Osteocyte (in vitro differentiated cells): ENCODE results near the gene TMIE. TPM values are rescaled to one million over a fixed set of nuclear protein-coding genes. Genes with fewer than 3 reads are reported as not detected.

Source experiments
- DNase-seq: peaks from one replicate; pipeline ENCODE4 v3.0.0; 2021; ENCODE audit warnings: mixed read lengths; ENCODE audit not compliant: unreplicated experiment; ENCODE audit errors: extremely low spot score
- H3K27ac Mint-ChIP-seq: one replicate; pipeline ENCODE4 v1.8.0; 2021; ENCODE audit warnings: mild to moderate bottlenecking, mixed read lengths; ENCODE audit not compliant: unreplicated experiment
- H3K27me3 Mint-ChIP-seq: one replicate; pipeline ENCODE4 v1.8.0; 2021; ENCODE audit warnings: mixed read lengths; ENCODE audit not compliant: unreplicated experiment
- H3K36me3 Mint-ChIP-seq: one replicate; pipeline ENCODE4 v1.8.0; 2021; ENCODE audit warnings: mixed read lengths; ENCODE audit not compliant: unreplicated experiment
- H3K4me1 Mint-ChIP-seq: one replicate; pipeline ENCODE4 v1.8.0; 2021; ENCODE audit warnings: mixed read lengths; ENCODE audit not compliant: unreplicated experiment
- H3K4me3 Mint-ChIP-seq: one replicate; pipeline ENCODE4 v1.8.0; 2021; ENCODE audit warnings: mild to moderate bottlenecking, moderate library complexity, mixed read lengths; ENCODE audit not compliant: unreplicated experiment
- H3K9me3 Mint-ChIP-seq: one replicate; pipeline ENCODE4 v1.8.0; 2021; ENCODE audit warnings: mixed read lengths; ENCODE audit not compliant: unreplicated experiment
- CTCF ChIP-seq: fragments of 200-600 bp; sonication (generic); IDR thresholded peaks from 2 replicates; pipeline ENCODE4 v1.5.0; 2021; ENCODE audit warnings: antibody characterized with exemption, mild to moderate bottlenecking, moderate library complexity
- total RNA-seq: library from RNA; stranded (reverse); gene quantifications from 2 replicates; pipeline ENCODE4 v1.2.1, GENCODE V29; 2021

The TMIE gene
- total RNA-seq, 1 donor from 2014 or later: not detected

GRCh38 chr3:46667061-46667621 is 34.1 kb upstream of the TMIE start:
- H3K36me3 Mint-ChIP-seq: no peaks in the 10 kb centered on the region
- TF ChIP-seq CTCF: no peak
- peaks cover 16% of the 10 kb centered on the region for H3K4me1 Mint-ChIP-seq
- H3K9me3 Mint-ChIP-seq: no peaks in the 10 kb centered on the region
- no peak overlapping the region for H3K4me3 Mint-ChIP-seq
- DNase-seq: no peak
- H3K27me3 Mint-ChIP-seq: peaks cover 4% of the 10 kb centered on the region
- H3K27ac Mint-ChIP-seq: no peak overlapping the region

DNA sequence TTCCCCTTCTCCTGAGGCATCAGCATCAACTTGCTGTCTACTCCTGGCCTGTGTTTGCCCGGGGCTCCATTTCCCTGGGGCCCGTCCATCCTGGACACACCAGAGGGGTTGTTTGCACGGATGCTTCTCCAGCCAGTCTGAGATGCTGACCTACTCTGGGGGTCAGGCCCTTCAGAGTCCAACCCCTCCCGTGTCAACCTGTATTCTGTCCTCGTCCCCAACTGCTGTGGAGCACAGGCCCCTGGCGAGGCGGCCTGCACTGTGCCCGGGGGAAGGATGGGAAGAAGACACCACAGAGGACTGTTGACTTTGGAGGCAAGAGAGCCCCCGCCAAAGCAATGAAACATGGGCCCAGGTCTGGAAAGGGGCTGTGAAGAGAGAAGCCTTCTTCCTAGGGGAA is 33.5 kb upstream of the TMIE start:
- Mint-ChIP-seq H3K4me1 (peaks cover 11% of the 10 kb centered on the region), H3K4me3 (no peak overlapping the region), H3K9me3 (no peaks in the 10 kb centered on the region), H3K27ac (no peak overlapping the region), H3K36me3 (no peaks in the 10 kb centered on the region), H3K27me3 (peaks cover 2% of the 10 kb centered on the region)
- no peak for DNase-seq
- TF ChIP-seq CTCF: no peak

DNA sequence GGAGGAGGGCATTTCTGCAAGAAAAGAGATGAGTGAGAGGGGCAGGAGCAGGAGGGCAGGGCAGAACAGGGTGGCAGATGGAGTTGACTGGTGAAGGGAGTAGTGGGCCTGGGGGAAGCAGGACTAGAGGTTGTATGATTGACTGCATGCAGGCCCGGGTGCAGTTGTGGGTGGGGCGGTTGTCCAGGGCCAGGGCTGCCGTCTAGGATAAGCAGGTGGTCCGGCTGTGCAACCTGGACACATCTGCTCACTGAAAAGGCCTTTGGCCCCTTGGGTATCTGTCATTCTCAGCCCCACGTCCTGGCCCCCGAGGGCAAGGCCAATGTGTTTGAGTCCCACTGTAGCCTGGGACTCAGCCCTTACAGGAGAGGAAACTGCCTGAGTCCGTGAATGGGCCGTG is 33.1 kb upstream of the TMIE start:
- H3K27ac Mint-ChIP-seq: no peak overlapping the region
- DNase-seq: no peak
- no peaks in the 10 kb centered on the region for H3K9me3 Mint-ChIP-seq
- H3K4me1 Mint-ChIP-seq: peaks cover 7% of the 10 kb centered on the region
- no peaks in the 10 kb centered on the region for H3K27me3 Mint-ChIP-seq
- no peaks in the 10 kb centered on the region for H3K36me3 Mint-ChIP-seq
- no peak for TF ChIP-seq CTCF
- H3K4me3 Mint-ChIP-seq: no peak overlapping the region

DNA sequence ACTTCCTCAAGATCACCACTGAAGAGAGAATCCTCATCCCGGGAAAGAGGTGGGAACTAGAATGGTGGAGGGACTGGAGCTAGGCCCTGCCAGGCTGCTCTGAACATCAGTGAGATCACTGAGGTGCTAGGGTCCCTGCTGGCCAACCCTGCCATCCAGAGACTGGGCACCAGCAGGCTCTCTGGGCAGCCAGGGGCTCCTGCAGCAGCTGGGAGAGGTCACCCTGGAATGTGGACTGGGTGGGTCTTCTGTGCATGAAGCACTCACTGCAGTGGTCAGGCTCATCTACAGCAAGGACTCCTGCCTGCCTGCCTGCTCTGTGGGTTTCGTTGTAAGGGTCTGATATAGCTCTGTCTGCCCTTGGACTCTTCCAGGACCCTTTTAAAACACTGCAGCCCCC is 32.6 kb upstream of the TMIE start:
- Mint-ChIP-seq H3K4me3 (no peak overlapping the region), H3K27ac (no peak overlapping the region), H3K9me3 (no peaks in the 10 kb centered on the region), H3K27me3 (no peaks in the 10 kb centered on the region), H3K36me3 (no peaks in the 10 kb centered on the region), H3K4me1 (peaks cover 2% of the 10 kb centered on the region)
- DNase-seq: no peak
- no peak for TF ChIP-seq CTCF

DNA sequence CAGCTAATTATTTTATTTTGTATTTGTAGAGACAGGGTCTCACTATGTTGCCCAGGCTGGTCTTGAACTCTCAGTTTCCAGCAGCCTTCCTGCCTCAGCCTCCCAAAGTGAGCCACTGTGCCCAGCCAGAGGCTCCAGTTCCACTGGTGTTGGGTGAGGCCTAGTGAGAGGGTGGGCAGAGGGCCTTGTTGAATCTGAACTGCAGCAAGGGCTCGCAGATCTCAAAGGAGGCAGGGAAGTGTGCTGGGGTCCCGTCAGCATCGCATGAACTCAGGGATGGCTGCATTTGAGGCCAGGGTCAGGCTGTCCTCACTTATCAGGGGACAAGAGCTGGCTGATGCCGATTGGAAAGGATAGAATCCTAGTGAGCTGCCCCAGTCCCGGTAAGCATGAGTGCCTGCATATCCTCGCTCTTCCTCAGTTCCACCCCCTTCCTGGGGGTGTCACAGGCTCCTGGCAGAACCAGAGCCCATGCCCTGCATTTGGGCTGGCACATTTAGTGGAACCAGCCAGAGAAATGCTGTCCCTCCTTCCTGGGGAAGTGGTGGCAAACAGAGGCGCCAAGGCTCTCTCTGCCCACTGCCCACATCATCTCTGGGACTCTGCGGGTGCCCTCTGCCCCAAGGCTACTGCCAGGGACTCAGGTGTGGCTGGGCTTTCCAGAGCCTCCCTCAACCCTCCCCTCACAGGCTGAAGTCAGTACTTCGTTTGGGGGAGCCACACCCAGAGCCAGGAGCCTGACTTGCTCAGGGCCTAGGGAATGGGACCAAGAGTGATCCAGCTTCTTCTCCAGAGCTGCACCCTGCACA is 31.8 kb upstream of the TMIE start:
- H3K27me3 Mint-ChIP-seq: no peaks in the 10 kb centered on the region
- no peaks in the 10 kb centered on the region for H3K36me3 Mint-ChIP-seq
- DNase-seq: no peak
- no peak overlapping the region for H3K4me3 Mint-ChIP-seq
- no peaks in the 10 kb centered on the region for H3K4me1 Mint-ChIP-seq
- no peak for TF ChIP-seq CTCF
- no peak overlapping the region for H3K27ac Mint-ChIP-seq
- H3K9me3 Mint-ChIP-seq: no peaks in the 10 kb centered on the region
